Measurements from ENCODE around the gene EIF3A.

Gene EIF3A

GRCh38 chr10:119005362-119006043 is 75.1 kb downstream of the EIF3A start:
- DNase-seq: no peak

DNA sequence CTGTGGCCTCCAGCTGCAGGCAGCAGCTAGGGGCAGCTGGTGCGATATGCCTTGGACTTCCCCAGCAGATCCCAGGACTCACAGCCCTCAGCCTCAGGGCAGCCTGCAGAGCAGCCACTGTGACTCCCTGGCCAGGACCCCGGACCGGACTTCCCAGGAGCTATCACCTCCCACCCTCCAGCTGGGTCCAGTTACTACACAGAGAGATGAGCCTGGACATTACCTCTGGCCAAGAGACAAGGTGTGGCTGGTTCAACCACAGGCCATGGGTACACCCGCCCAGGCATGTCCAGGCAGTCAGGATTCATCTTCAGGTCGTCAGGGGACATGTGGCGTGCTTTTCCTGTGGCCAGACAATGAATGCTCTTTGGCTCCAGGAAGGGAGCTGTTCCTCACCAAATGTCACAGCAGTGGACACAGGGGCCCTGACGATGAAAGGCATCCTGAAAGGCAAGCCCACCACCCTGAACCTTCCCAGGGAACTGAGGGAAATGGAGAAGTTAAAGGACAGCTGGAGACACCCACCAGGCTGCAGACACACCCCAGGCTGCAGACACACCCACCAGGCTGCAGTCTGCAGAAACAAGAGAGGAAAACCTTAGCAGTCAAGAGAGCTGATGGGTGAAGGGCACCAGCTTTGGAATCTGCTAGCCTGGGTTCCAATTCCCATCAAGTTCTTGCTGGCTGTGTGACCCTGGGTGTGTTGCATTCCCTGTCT is 76.9 kb downstream of the EIF3A start:
- no peak for DNase-seq

GRCh38 chr10:119001717-119002500 is 78.7 kb downstream of the EIF3A start:
- DNase-seq: no peak

DNA sequence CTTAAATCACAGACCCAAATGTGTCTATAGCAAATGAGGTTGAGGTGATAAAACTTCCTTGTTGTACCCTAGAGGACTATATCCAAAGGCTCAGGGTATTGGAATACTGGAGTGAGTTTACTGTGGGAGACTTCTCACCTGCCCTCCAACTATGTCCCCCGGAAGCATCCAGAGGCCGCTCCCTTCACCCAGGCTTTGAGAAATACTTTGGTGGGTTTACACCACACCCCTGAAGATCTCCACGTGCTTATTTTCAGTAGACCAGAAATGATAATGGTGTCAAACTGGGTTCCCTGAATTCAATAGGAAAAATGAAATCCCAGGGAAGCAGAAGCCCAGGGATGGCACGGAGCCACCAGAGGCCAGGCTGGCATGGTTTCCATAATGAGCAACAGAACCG is 82.4 kb downstream of the EIF3A start:
- no peak for DNase-seq

DNA sequence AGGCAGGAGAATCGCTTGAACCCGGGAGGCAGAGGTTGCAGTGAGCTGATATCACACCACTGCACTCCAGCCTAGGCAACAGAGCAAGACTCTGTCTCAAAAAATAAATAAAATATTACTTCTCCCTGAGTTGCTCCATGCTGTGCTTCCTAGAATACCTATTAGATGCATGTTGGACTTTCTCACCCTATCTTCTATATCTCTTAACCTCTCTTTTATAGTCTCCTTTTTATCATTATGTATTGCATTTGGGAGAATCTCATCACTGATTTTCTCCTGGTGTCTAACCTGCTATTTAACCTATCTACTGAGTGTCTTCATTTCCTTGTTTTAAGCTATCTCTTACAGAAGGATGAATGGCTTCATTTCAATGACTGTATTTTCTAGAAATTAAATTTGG is 83.2 kb downstream of the EIF3A start:
- no peak for DNase-seq

- no peak for DNase-seq
Measured at GRCh38 chr10:118995739-118996138, 84.9 kb downstream of the EIF3A start.

DNA sequence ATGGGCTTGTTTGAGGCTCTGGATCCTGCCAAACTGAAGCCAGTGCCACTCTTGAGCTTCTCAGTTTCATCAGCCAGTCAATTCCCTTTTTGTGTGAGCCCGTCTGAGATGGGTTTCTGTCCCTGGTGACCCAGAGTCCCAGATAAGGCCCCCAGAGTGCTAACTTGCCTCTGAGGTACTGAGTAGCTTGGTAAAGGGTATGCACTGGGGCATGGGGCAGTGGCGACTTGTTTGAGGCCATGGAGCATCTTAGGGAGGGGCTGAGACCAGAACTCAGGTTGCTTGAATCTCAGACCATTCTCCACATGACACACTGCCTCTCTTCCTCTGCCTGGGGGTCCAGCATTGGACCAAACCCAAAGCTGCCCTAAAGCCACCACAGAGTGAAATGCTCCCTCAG is 86.3 kb downstream of the EIF3A start:
- no peak for DNase-seq

DNA sequence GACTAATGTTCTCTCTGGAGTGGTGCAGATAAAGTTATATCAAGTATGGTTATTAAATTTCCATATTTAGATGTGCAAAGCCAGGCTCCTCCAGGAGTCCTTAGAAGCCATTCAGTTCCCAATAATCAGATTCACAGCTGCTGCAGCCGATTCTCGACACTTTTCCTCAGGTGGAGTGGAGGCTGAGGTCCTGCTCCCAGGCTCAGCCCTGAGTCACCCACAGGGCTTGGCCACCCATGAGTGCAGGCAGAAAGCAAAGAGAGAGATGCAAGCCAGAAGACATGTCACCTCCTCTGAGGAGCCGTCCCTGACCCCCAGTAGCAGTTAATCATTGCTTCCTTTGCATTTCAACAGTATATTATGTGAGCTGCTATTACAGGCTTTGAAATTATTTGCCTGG is 87.4 kb downstream of the EIF3A start:
- DNase-seq: no peak

- no peak for DNase-seq
Measured at GRCh38 chr10:118992496-118992895, 88.1 kb downstream of the EIF3A start.

DNA sequence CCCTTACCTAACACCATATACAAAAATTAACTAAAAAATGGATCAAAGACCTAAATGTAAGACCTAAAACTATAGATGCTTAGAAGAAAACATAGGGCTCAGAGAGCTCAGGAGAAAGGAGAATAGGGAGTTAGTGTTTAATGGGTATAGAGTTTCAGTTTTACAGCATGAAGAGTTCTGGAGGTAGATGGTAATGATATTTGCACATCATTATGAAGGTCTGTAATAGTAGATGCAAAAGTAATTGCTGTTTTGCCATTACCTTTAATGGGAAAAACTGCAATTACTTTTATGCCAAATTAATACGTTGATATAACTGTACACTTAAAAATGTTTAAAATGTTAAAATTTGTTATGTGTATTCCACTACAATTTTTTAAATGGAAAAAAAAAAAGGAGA is 90.3 kb downstream of the EIF3A start:
- DNase-seq: no peak

GRCh38 chr10:118986815-118987790 is 93.5 kb downstream of the EIF3A start:
- peak; percentile 42 for DNase-seq

DNA sequence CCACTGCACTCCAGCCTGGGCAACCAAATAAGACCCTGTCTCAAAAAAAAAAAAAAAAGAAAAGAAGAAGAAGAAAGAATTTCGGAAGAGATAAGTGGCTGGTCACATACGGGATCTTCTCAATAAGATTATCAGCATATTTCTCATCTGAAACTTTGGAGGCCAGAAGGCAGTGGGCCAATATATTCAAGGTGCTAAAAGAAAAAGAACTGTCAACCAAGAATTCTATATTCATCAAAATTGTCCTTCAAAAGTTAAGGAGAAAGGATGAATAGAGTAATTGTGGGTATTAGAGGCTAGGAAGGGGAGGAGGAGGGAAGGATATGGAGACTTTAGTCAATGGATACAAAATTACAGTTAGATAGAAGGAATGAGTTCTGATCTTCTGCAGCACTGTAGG is 95.0 kb downstream of the EIF3A start:
- no peak for DNase-seq

All from activated CD4-positive, alpha-beta T cell treated with anti-CD3 and anti-CD28 coated beads, Interleukin-2, Interleukin-6, amounts not matched to agents 100 ng/mL and 50 ng/mL, durations not matched to agents 16 hours and 8 hours (primary cell).